Fibroblast of peridontal ligament (primary cell): ENCODE measurements around the gene NHLRC4.

Source experiments
- DNase-seq: peaks from one replicate; pipeline ENCODE4 v3.0.0-alpha.2; 2010; ENCODE audit errors: extremely low read depth

Gene NHLRC4

GRCh38 chr16:530111-530817, 36.5 kb upstream of the NHLRC4 start:
- DNase-seq, result no peak

GRCh38 chr16:531494-532125, 35.2 kb upstream of the NHLRC4 start:
- no peak for DNase-seq

GRCh38 chr16:533391-534123, 33.2 kb upstream of the NHLRC4 start:
- DNase-seq, result no peak

DNA sequence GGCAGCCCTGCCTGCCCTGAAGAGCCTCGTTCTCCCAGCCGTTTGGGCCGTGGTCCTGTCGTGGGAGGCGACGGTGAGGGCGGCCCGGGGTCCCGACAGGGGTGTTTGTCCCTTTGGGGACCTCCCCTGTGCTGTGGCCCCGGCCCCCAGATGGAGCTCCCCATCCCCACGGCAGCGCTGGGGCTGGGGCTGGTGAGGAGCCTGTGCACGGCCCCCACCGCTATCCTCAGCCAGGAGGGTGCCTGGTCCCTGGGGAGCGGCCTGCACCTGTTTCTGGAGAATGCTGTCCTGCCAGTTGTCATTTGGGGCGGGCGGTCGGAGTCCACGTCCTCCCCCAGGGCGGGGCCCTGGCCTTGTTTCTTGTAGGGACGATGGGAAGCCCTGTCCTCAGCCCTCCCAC, 32.7 kb upstream of the NHLRC4 start:
- no peak for DNase-seq

DNA sequence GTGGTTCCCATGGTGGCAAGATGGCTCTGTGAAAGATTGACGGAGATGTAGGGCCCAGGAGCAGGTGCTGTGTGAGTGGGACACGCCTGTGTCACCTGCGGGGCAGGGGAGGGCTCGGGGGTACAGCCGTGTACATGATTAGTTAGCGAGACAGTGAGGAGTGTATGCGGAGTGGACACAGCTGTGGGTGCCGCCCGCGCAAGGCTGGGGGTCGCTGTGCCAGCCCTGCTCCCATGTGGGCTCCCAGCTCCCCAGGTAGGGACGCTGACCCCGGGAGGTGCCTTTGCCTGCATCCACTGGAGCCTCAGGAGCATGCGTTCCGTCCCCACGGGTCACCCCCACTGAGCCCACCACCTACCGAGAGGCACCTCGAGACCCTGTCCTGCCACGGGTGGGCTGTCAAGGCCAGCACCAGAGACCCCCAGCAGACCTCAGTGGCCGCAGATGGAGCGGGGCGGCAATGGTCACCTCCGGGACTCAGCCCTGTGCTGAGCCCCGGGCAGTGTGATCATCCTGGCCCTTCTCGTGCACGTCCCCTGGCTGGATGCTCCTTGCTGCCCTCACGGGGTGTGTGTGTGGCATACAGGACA, 31.9 kb upstream of the NHLRC4 start:
- no peak for DNase-seq

- peak; percentile 47 for DNase-seq
These were observed 31.1 kb upstream of the NHLRC4 start for GRCh38 chr16:535446-536405.

DNA sequence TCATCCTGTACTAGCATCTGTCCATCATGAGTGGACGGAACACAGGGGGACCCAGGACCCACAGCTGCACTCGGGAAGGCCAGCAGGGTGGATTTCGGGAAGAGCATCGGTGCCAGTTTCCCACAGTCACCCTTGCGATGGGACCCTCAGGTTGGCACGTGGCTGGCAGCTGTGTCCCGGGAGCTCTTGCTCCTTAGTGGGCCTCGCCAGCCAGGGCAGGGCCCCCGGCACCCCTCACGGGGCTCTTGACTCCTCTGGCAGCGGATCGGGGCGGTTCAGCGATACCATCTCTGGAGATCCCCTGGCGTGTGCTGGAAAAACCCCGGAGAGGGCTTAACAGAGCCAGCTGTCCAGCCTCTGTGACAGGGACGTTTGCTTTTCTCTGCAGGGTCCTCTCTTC, 30.1 kb upstream of the NHLRC4 start:
- no peak for DNase-seq

DNA sequence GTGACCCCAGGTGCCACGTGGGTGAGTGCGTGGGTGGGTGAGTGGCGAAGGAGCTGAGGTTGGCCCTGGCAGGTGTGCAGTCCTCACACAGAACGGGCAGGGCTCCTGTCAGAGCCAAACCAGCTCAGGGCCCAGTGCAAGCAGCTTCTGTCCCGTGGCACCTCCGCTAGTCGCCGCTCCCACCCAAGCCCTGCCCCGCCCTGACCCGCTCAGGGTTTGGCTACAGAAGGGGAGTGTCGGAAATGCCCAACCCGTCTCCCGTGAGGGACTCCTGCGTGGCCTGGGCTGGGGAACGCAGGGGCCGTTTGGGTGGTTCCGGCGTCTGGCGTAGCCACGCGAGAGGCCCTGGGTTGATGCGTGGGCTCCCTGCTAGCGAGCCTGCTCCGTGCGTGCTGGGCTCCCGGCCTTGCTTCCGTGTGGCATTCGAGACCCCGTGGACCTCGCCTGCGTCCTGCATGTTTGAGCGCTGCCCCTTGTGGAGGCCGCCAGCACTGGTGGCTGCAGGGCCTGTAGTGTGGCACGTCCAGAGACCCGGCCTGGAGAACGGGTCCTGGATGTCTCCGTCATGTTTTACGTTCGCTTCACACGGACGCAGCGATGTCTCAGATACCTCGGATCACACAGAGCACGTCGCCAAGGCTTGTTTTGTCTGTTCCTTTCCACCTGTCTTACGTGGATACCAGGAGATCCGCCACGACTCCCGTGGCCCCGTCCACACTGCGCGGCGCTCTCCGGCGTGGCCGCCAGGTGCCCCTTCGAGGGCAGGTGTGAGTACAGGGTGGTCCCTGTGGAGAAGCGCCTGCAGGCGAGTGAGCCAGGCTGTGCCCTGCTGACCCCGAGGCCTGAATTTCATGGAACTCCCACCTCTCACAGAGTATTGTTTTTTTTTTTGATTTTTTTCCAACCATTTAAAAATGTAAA, 29.1 kb upstream of the NHLRC4 start:
- DNase-seq, result no peak

- peak; percentile 60 for DNase-seq
These were observed 26.8 kb upstream of the NHLRC4 start for GRCh38 chr16:539901-540530.

DNA sequence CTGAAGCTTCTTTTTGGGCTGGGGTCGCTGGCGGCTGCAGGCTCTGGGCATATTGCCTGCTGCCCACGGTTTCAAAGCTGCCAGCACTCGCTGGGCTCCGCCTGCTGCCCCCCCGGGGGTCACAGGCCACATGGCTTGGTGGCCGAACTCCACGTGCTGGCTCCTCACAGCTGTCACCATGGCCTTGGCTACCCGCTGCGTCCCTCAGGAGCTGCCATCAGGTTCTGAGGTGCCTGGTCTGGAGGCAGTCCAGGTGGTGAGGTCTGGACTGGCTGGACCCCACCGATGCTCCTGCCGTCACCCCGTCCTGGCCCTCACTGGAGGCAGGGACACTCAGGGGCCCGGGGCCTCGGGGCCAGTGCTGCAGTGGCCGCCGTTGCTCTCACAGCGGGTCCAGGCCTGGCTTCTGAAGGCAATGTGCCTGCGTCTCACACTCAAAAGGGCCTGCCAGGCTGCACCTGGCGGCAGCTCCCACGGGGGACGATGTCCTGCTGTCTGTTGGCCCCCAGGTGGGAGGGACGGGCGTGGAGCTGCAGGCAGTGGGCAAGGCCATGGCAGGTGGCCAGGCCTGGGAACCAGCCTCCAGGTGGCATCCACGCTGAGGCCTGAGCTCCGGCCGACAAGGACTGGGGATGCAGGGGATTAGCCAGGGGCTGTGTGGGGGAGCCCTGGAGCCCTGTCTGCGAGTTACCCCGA, 26.0 kb upstream of the NHLRC4 start:
- DNase-seq, result no peak

GRCh38 chr16:543301-544164, 23.3 kb upstream of the NHLRC4 start:
- DNase-seq, result no peak

DNA sequence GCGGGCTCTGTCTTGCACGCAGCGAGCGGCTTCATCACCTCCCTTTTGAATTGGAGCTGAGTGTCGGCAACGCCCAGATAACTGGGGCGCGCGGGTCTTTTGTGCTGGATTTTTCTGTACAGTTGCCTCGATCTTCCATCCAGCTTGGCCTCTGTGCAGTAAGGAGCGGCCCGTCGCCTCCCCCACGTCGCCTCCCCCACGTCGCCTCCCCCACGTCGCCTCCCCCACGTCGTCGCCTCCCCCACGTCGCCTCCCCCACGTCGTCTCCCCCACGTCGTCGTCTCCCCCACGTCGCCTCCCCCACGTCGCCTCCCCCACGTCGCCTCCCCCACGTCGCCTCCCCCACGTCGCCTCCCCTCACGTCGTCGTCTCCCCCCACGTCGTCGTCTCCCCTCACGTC, 22.3 kb upstream of the NHLRC4 start:
- DNase-seq, result no peak

DNA sequence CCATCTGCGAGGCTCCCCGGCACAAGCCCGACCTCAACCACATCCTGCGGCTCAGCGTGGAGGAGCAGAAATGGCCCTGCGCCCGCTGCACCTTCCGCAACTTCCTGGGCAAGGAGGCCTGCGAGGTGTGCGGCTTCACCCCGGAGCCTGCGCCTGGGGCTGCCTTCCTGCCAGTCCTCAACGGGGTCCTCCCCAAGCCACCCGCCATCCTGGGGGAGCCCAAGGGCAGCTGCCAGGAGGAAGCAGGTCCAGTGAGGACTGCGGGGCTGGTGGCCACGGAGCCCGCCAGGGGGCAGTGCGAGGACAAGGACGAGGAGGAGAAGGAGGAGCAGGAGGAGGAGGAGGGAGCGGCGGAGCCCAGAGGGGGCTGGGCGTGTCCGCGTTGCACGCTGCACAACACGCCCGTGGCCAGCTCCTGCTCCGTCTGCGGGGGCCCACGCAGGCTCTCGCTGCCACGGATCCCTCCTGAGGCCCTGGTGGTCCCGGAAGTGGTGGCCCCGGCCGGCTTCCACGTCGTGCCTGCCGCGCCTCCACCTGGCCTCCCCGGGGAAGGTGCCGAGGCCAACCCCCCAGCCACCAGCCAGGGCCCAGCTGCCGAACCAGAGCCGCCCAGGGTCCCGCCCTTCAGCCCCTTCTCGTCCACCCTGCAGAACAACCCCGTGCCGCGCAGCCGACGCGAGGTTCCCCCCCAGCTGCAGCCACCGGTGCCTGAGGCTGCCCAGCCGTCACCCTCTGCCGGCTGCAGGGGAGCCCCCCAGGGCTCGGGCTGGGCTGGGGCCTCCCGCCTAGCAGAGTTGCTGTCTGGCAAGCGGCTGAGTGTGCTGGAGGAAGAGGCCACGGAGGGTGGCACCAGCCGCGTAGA, 19.7 kb upstream of the NHLRC4 start:
- DNase-seq, result no peak

DNA sequence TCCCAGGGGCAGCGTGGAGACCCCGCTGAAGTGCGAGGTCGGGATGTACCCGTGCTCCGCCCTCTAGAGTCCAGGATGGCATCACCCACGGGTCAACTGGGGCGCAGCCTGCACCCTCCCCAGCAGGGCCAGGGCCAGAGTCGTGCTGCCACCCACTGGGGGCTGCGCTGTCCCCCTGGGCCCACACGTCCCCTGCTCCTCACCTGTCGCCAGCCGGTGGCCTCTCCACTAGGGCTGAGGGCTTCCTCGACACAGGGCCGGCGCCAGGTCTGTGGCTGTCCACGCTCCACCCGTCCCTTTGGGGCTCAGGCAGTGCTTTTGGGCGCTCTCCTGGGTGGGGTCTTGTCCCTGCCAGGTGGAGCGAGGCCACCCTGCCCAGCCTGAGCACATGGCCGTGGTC, 18.2 kb upstream of the NHLRC4 start:
- no peak for DNase-seq

DNA sequence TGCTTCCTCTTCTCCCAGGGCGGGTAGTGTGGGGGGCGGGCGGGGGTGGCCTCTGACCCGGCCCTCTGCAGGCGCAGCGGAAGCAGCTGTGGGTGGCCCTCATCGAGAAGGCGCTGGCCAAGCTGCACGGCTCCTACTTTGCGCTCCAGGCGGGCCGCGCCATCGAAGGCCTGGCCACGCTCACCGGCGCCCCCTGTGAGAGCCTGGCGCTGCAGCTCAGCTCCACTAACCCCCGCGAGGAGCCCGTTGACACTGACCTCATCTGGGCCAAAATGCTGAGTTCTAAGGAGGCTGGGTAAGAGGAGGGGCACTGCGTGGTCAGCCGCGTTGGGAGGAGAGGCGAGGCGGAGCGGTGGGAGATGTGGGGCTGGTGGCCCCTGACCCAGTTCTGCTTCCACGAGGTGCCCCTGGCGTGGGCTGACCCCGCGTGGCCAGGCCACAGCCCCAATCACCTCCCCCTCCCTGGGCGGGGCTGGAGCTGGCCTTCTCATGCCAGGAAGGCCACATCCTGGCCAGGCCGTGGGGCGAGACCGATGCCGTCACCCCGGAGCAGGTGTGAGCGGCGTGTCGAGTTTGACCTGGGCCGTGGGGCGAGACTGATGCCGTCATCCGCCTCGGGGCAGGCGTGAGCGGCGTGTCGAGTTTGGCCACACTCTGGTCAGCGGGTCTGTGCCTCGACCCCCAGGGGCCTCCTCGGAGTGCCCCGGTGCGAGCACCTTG, 17.1 kb upstream of the NHLRC4 start:
- no peak for DNase-seq

GRCh38 chr16:551210-551609, 15.6 kb upstream of the NHLRC4 start:
- DNase-seq, result no peak

DNA sequence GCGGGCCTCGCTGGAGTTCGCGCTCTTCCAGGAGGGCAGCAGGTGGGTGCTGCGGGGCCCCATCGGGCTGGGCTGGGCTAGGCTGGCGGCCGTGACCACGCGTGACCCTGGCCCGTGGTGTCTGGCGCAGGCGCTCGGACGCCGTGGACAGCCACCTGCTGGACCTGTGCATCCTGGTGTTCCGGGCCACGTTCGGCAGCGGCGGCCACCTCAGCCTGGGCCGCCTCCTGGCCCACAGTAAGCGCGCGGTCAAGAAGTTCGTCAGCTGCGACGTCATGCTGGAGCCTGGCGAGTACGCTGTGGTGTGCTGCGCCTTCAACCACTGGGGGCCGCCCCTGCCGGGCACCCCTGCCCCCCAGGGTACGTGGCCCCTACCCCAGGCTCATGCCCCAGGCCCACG, 14.6 kb upstream of the NHLRC4 start:
- no peak for DNase-seq
